Left ventricle myocardium inferior (tissue), 1 donor: Measurements from ENCODE around the gene ARHGAP44. TPM values are rescaled to one million over a fixed set of nuclear protein-coding genes. Genes with fewer than 3 reads are reported as not detected.

Experiments
- DNase-seq: peaks from one replicate; pipeline ENCODE4 v3.0.0-alpha.2; 2020
- H3K27ac ChIP-seq: fragments of 200-600 bp; replicated peaks from 2 replicates; pipeline ENCODE4 v1.8.0; 2021
- H3K27me3 ChIP-seq: fragments of 200-600 bp; 2 replicates; pipeline ENCODE4 v1.8.0; 2021; ENCODE audit warnings: low read depth
- H3K36me3 ChIP-seq: fragments of 200-600 bp; 2 replicates; pipeline ENCODE4 v1.8.0; 2021
- H3K4me1 ChIP-seq: fragments of 200-600 bp; 2 replicates; pipeline ENCODE4 v1.8.0; 2021
- H3K4me3 ChIP-seq: fragments of 200-600 bp; 2 replicates; pipeline ENCODE4 v1.8.0; 2021; ENCODE audit warnings: mild to moderate bottlenecking, moderate library complexity
- H3K9me3 ChIP-seq: fragments of 200-600 bp; replicated peaks from 2 replicates; pipeline ENCODE4 v1.8.0; 2021
- CTCF ChIP-seq: fragments of 200-600 bp; IDR thresholded peaks from 2 replicates; pipeline ENCODE4 v1.8.0; 2021; ENCODE audit warnings: antibody characterized with exemption, mild to moderate bottlenecking, borderline replicate concordance
- intact Hi-C: fragments of 100-400 bp; cut with micrococcal nuclease; formaldehyde crosslinking; loops from one replicate; pipeline ENCODE4 v1.11.0; 2022
- total RNA-seq: library from RNA; stranded (reverse); fragmentation: NEBNext Ultra II Directional; extraction: Animal tissue kit (Norgen Biotek cat#: 25700); gene quantifications from one replicate; pipeline ENCODE4 v1.2.1, GENCODE V29; 2021
- donor health status: DM: no; HTN: yes; CAD: no; lungs with severe emphysema.

The ARHGAP44 gene
- total RNA-seq, 1 donor from 2014 or later: 7.2 TPM

- Histone ChIP-seq H3K27me3 (no peaks in the 10 kb centered on the region), H3K9me3 (no peaks in the 10 kb centered on the region), H3K36me3 (peaks cover 17% of the 10 kb centered on the region), H3K4me1 (peaks cover 31% of the 10 kb centered on the region), H3K4me3 (no peak overlapping the region), H3K27ac (peak overlapping the region; percentile 88)
- TF ChIP-seq CTCF: no peak
- DNase-seq: no peak
- intact Hi-C loops: no loop called here
Observed at GRCh38 chr17:12745486-12745885, 43.8 kb upstream of the ARHGAP44 start.

GRCh38 chr17:12756786-12757185 is 32.5 kb upstream of the ARHGAP44 start:
- no peak overlapping the region for H3K27ac ChIP-seq
- intact Hi-C loops: no loop called here
- no peaks in the 10 kb centered on the region for H3K27me3 ChIP-seq
- no peaks in the 10 kb centered on the region for H3K4me1 ChIP-seq
- H3K9me3 ChIP-seq: no peaks in the 10 kb centered on the region
- DNase-seq: no peak
- H3K36me3 ChIP-seq: peaks cover 46% of the 10 kb centered on the region
- TF ChIP-seq CTCF: no peak
- no peak overlapping the region for H3K4me3 ChIP-seq

GRCh38 chr17:12759090-12759489 is 30.2 kb upstream of the ARHGAP44 start:
- Histone ChIP-seq H3K4me3 (no peak overlapping the region), H3K9me3 (no peaks in the 10 kb centered on the region), H3K27ac (no peak overlapping the region), H3K36me3 (peaks cover 40% of the 10 kb centered on the region), H3K27me3 (no peaks in the 10 kb centered on the region), H3K4me1 (no peaks in the 10 kb centered on the region)
- intact Hi-C loops: no loop called here
- TF ChIP-seq CTCF: no peak
- no peak for DNase-seq

GRCh38 chr17:12765548-12765947 is 23.8 kb upstream of the ARHGAP44 start:
- no peak overlapping the region for H3K4me3 ChIP-seq
- peaks cover 13% of the 10 kb centered on the region for H3K4me1 ChIP-seq
- H3K36me3 ChIP-seq: peaks cover 12% of the 10 kb centered on the region
- no peaks in the 10 kb centered on the region for H3K27me3 ChIP-seq
- no peak for TF ChIP-seq CTCF
- no peak overlapping the region for H3K27ac ChIP-seq
- intact Hi-C loops: no loop called here
- no peaks in the 10 kb centered on the region for H3K9me3 ChIP-seq
- DNase-seq: no peak

GRCh38 chr17:12768255-12768654 is 21.0 kb upstream of the ARHGAP44 start:
- TF ChIP-seq CTCF: no peak
- Histone ChIP-seq H3K9me3 (no peaks in the 10 kb centered on the region), H3K27ac (peak overlapping the region; percentile 20), H3K4me3 (no peak overlapping the region), H3K36me3 (peaks cover 7% of the 10 kb centered on the region), H3K4me1 (peaks cover 13% of the 10 kb centered on the region), H3K27me3 (no peaks in the 10 kb centered on the region)
- DNase-seq: no peak
- intact Hi-C loops: no loop called here

- intact Hi-C loops: no loop called here
- Histone ChIP-seq H3K27me3 (no peaks in the 10 kb centered on the region), H3K4me3 (no peak overlapping the region), H3K9me3 (no peaks in the 10 kb centered on the region), H3K27ac (no peak overlapping the region), H3K36me3 (no peaks in the 10 kb centered on the region), H3K4me1 (peaks cover 13% of the 10 kb centered on the region)
- DNase-seq: no peak
- TF ChIP-seq CTCF: no peak
Observed at GRCh38 chr17:12769981-12770380, 19.3 kb upstream of the ARHGAP44 start.
